Suprapubic skin (tissue), 3 donors: ENCODE measurements around the gene PRSS1.

Experiments
- CTCF ChIP-seq, 2 donors: fragments of 200-600 bp in 1 of 2; fragments of 450-650 bp in 1 of 2; sonication (generic) in 1 of 2; IDR thresholded peaks; one replicate each; pipeline ENCODE4 v1.5.1; 2016 to 2019; ENCODE audit warnings: antibody characterized with exemption in 2 of 2, mild to moderate bottlenecking in 1 of 2, moderate library complexity in 1 of 2
- POLR2AphosphoS5 ChIP-seq, 3 donors: sonication (generic); formaldehyde crosslinking; IDR thresholded peaks; one replicate each; pipeline ENCODE4 v1.6.1; 2017; ENCODE audit warnings: antibody characterized with exemption in 3 of 3

GRCh38 chr7:142790056-142790455 lies 40.8 kb downstream of the PRSS1 start:
- TF ChIP-seq CTCF (IDR thresholded peaks at IDR 0.05) (no peak), POLR2AphosphoS5 (IDR thresholded peaks at IDR 0.05) (no peak)
